ENCODE results near the gene ERAS.
"Not testable (repeated sequence)": the region's sequence is repeated elsewhere in the genome, so short reads cannot be mapped to it uniquely, and the experiment has no call there.

Gene ERAS

GRCh38 chrX:48833542-48834138 lies 7.3 kb downstream of the ERAS start:
- no peak for DNase-seq

- DNase-seq = no peak
These were observed 8.0 kb downstream of the ERAS start for GRCh38 chrX:48834383-48834709.

GRCh38 chrX:48835524-48836329 lies 9.4 kb downstream of the ERAS start, which contains the start of gene PCSK1N:
Gene PCSK1N (minus strand): TSS chrX:48835610. CDS start chrX:48835532, 78 bp downstream.
- peak; percentile 60 for DNase-seq

- no peak for DNase-seq
These were observed 13.4 kb downstream of the ERAS start for GRCh38 chrX:48839686-48840085.

GRCh38 chrX:48848847-48849246 lies 22.5 kb downstream of the ERAS start:
- DNase-seq = peak; percentile 14

GRCh38 chrX:48852857-48853256 lies 26.5 kb downstream of the ERAS start:
- DNase-seq = no peak

- DNase-seq = not testable (repeated sequence)
These were observed 27.2 kb downstream of the ERAS start for GRCh38 chrX:48853494-48853893.

GRCh38 chrX:48854121-48854804 lies 27.9 kb downstream of the ERAS start:
- DNase-seq = not testable (repeated sequence)

- DNase-seq = peak; percentile 21
These were observed 28.6 kb downstream of the ERAS start for GRCh38 chrX:48854898-48855297.

GRCh38 chrX:48864210-48864609 lies 37.9 kb downstream of the ERAS start:
- no peak for DNase-seq

- DNase-seq = not testable (repeated sequence)
These were observed 45.7 kb downstream of the ERAS start for GRCh38 chrX:48872017-48872416.

GRCh38 chrX:48876944-48877343 lies 50.6 kb downstream of the ERAS start:
- DNase-seq = not testable (repeated sequence)

Data from CD4-positive, alpha-beta T cell treated with Interleukin-10 for 1 hour (primary cell).